ENCODE results near the gene SRL.
"Not testable (repeated sequence)": the region's sequence is repeated elsewhere in the genome, so short reads cannot be mapped to it uniquely, and the experiment has no call there.

The SRL gene

DNA sequence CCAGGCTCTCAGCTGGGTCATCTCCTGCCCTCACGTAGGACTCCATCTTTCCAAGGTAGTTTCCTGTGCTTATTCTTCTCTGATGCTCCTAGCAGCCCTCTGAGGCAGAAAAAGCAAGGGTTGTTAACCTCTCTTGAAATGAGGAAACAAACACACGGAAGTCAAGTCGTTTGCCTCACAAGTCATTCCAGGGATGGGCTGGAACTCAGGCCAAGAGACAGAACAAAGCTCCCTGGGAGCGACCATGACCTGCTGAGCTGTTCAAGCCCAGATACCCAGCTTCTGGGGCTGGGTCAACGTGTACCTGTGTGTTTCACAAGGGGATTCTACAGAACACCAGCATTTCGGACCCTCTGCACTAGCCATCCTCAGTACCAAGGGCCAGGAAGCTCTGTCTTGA lies 28.1 kb downstream of the SRL start:
- Histone ChIP-seq H3K36me3 (ENCODE audit: insufficient read depth, low read length) (no peaks in the 10 kb centered on the region), H2AFZ (ENCODE audit: low read length) (no peak overlapping the region), H3K9me2 (replicated peaks; ENCODE audit: low read depth, low read length) (no peaks in the 10 kb centered on the region), H3K4me2 (ENCODE audit: low read depth, low read length, poor library complexity, severe bottlenecking) (no peak overlapping the region), H3K27me3 (ENCODE audit: insufficient read depth, low read length, poor library complexity, severe bottlenecking) (no peaks in the 10 kb centered on the region), H3K4me1 (ENCODE audit: insufficient read depth, low read length, poor library complexity, severe bottlenecking) (no peaks in the 10 kb centered on the region), H3K9me3 (ENCODE audit: insufficient read depth, low read depth, low read length) (no peaks in the 10 kb centered on the region), H3K79me2 (ENCODE audit: insufficient read depth, low read length) (no peaks in the 10 kb centered on the region), H4K20me1 (ENCODE audit: insufficient read depth, low read length, poor library complexity, severe bottlenecking) (no peaks in the 10 kb centered on the region), H3K4me3 (ENCODE audit: low read length, poor library complexity, severe bottlenecking) (no peak overlapping the region), H3F3A (ENCODE audit: low read depth) (no peaks in the 10 kb centered on the region), H3K9ac (ENCODE audit: low read depth, low read length, poor library complexity, severe bottlenecking) (no peak overlapping the region)
- TF ChIP-seq EZH2phosphoT487 (IDR thresholded peaks at IDR 0.05; ENCODE audit: borderline replicate concordance), result no peak
- TF ChIP-seq CTCF (conservative IDR thresholded peaks at IDR 0.05; ENCODE audit: low read length), result no peak

- Histone ChIP-seq H3K9me3 (ENCODE audit: insufficient read depth, low read depth, low read length) (no peaks in the 10 kb centered on the region), H2AFZ (ENCODE audit: low read length) (no peak overlapping the region), H4K20me1 (ENCODE audit: insufficient read depth, low read length, poor library complexity, severe bottlenecking) (no peaks in the 10 kb centered on the region), H3K9ac (ENCODE audit: low read depth, low read length, poor library complexity, severe bottlenecking) (no peak overlapping the region), H3K36me3 (ENCODE audit: insufficient read depth, low read length) (no peaks in the 10 kb centered on the region), H3K27me3 (ENCODE audit: insufficient read depth, low read length, poor library complexity, severe bottlenecking) (no peaks in the 10 kb centered on the region), H3K4me2 (ENCODE audit: low read depth, low read length, poor library complexity, severe bottlenecking) (no peak overlapping the region), H3K9me2 (replicated peaks; ENCODE audit: low read depth, low read length) (no peaks in the 10 kb centered on the region), H3F3A (ENCODE audit: low read depth) (no peaks in the 10 kb centered on the region), H3K4me1 (ENCODE audit: insufficient read depth, low read length, poor library complexity, severe bottlenecking) (no peaks in the 10 kb centered on the region), H3K4me3 (ENCODE audit: low read length, poor library complexity, severe bottlenecking) (no peak overlapping the region), H3K79me2 (ENCODE audit: insufficient read depth, low read length) (no peaks in the 10 kb centered on the region)
- no peak for TF ChIP-seq EZH2phosphoT487 (IDR thresholded peaks at IDR 0.05; ENCODE audit: borderline replicate concordance)
- no peak for TF ChIP-seq CTCF (conservative IDR thresholded peaks at IDR 0.05; ENCODE audit: low read length)
These were observed 29.0 kb downstream of the SRL start for GRCh38 chr16:4212934-4213296.

DNA sequence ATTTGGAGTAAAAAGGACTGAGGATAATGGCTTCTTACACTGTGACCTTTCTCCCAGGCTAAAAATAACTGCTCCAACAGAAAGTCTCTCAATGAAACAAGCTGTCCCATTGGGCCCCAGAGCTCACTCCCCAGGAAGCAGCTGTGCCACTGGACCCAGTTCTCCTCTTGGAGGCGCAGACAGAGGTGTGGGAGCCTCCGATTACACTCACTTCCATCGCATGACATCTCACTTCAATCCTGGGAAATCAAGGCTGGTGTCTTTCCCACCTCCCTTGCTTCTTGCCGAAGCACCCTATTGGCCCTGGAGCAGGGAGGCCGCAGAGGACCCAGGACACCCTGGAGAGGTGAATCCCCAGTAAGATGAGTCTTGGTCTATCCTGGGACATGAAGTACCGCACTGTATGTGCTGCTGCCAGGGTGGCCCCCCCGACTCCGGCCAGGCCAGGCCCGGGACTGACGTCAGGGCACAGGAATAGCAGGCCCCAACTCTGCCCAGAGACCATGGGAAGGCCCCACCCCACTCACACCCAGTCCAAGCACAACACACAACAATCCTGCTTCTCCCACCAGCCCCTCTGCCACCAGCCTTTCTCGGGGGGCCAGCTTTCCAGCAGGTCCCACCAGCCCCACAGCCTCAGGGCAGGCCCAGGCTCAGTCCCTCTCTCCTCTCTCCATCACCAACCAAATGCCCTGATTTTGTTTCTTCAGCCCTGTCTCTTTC lies 29.5 kb downstream of the SRL start:
- Histone ChIP-seq H3K9me2 (replicated peaks; ENCODE audit: low read depth, low read length) (no peaks in the 10 kb centered on the region), H3F3A (ENCODE audit: low read depth) (no peaks in the 10 kb centered on the region), H3K9ac (ENCODE audit: low read depth, low read length, poor library complexity, severe bottlenecking) (no peak overlapping the region), H2AFZ (ENCODE audit: low read length) (no peak overlapping the region), H4K20me1 (ENCODE audit: insufficient read depth, low read length, poor library complexity, severe bottlenecking) (no peaks in the 10 kb centered on the region), H3K4me3 (ENCODE audit: low read length, poor library complexity, severe bottlenecking) (no peak overlapping the region), H3K79me2 (ENCODE audit: insufficient read depth, low read length) (no peaks in the 10 kb centered on the region), H3K27me3 (ENCODE audit: insufficient read depth, low read length, poor library complexity, severe bottlenecking) (no peaks in the 10 kb centered on the region), H3K9me3 (ENCODE audit: insufficient read depth, low read depth, low read length) (no peaks in the 10 kb centered on the region), H3K4me1 (ENCODE audit: insufficient read depth, low read length, poor library complexity, severe bottlenecking) (no peaks in the 10 kb centered on the region), H3K4me2 (ENCODE audit: low read depth, low read length, poor library complexity, severe bottlenecking) (no peak overlapping the region), H3K36me3 (ENCODE audit: insufficient read depth, low read length) (no peaks in the 10 kb centered on the region)
- no peak for TF ChIP-seq CTCF (conservative IDR thresholded peaks at IDR 0.05; ENCODE audit: low read length)
- no peak for TF ChIP-seq EZH2phosphoT487 (IDR thresholded peaks at IDR 0.05; ENCODE audit: borderline replicate concordance)

- H4K20me1 ChIP-seq (ENCODE audit: insufficient read depth, low read length, poor library complexity, severe bottlenecking); H3K9me2 ChIP-seq (replicated peaks; ENCODE audit: low read depth, low read length); H3K79me2 ChIP-seq (ENCODE audit: insufficient read depth, low read length); H2AFZ ChIP-seq (ENCODE audit: low read length); H3K4me3 ChIP-seq (ENCODE audit: low read length, poor library complexity, severe bottlenecking); H3K9me3 ChIP-seq (ENCODE audit: insufficient read depth, low read depth, low read length); H3K4me2 ChIP-seq (ENCODE audit: low read depth, low read length, poor library complexity, severe bottlenecking); H3K9ac ChIP-seq (ENCODE audit: low read depth, low read length, poor library complexity, severe bottlenecking); H3K4me1 ChIP-seq (ENCODE audit: insufficient read depth, low read length, poor library complexity, severe bottlenecking); H3F3A ChIP-seq (ENCODE audit: low read depth); H3K27me3 ChIP-seq (ENCODE audit: insufficient read depth, low read length, poor library complexity, severe bottlenecking); H3K36me3 ChIP-seq (ENCODE audit: insufficient read depth, low read length): not testable (repeated sequence)
These were observed 30.3 kb downstream of the SRL start for GRCh38 chr16:4211445-4212210.
